ENCODE measurements around the gene MAD1L1. TPM values are rescaled to one million over a fixed set of nuclear protein-coding genes. Genes with fewer than 3 reads are reported as not detected.

MAD1L1 gene
- total and polyA plus RNA-seq, 2 donors (not counting 3 experiments of a cell fraction or from before 2014, with no cell fraction given): 34.1 to 42.3 TPM

GRCh38 chr7:2053395-2053794 lies 179.3 kb downstream of the MAD1L1 start:
- POLR2A ChIA-PET: no interaction called here
- H3K36me3 ChIP-seq (ENCODE audit: control insufficient read depth in 2 of 2, extremely low read depth in 1 of 2, insufficient read depth in 2 of 2, low read length in 2 of 2): no peaks in the 10 kb centered on the region
- no peak for FAIRE-seq
- no peak overlapping the region for H3K4me3 ChIP-seq (replicated peaks in 1 of 3; ENCODE audit: insufficient read depth in 1 of 3, low read depth in 1 of 3, low read length in 3 of 3)
- H3K4me1 ChIP-seq (ENCODE audit: control insufficient read depth, extremely low read depth, insufficient read depth, low read length): no peaks in the 10 kb centered on the region
- no peak overlapping the region for H3K27ac ChIP-seq (ENCODE audit: insufficient read depth, low read depth, low read length)
- no peaks in the 10 kb centered on the region for H3K9me1 ChIP-seq (replicated peaks; ENCODE audit: control insufficient read depth, extremely low read depth, insufficient read depth, low read length)
- CTCF ChIA-PET: interaction anchor here (1.0 kb wide), 1 partner anchor 12 kb away, joined by 4 read pairs; no protein-coding TSS in a partner anchor
- BruUV-seq (replicated peaks): no TSS peak
- no peak overlapping the region for H3K4me2 ChIP-seq (ENCODE audit: insufficient read depth, low read length)
- H4K20me1 ChIP-seq (replicated peaks; ENCODE audit: control insufficient read depth, extremely low read depth, insufficient read depth, low read length): no peaks in the 10 kb centered on the region
- intact Hi-C loops (cut with micrococcal nuclease): no loop called here
- no peaks in the 10 kb centered on the region for H3K9me3 ChIP-seq (replicated peaks; ENCODE audit: control insufficient read depth, insufficient read depth, low read length)
- TF ChIP-seq MAX (IDR thresholded peaks at IDR 0.05; ENCODE audit: insufficient read depth, insufficient read length) (no peak), GATA2 (IDR thresholded peaks at IDR 0.05; ENCODE audit: insufficient read depth, insufficient read length, low read depth, low read length) (no peak), POLR2A (IDR thresholded peaks at IDR 0.05; ENCODE audit: low read depth, low read length) (no peak), FOS (IDR thresholded peaks at IDR 0.05; ENCODE audit: borderline replicate concordance, insufficient read depth, low read length) (no peak), JUN (IDR thresholded peaks at IDR 0.05; ENCODE audit: borderline replicate concordance, insufficient read depth, insufficient read length, low read depth) (no peak), POLR2AphosphoS5 (IDR thresholded peaks at IDR 0.05; ENCODE audit: insufficient read depth, low read depth, low read length) (no peak)
- dilution Hi-C loops (cut with MboI; ENCODE audit: extremely low pct_ligation_motif_present, low sequenced_read_pairs): no loop called here
- DNase-seq (ENCODE audit: low read depth, low spot score): no peak
- no peak overlapping the region for H2AFZ ChIP-seq (ENCODE audit: low read depth, low read length)
- H3K79me2 ChIP-seq (ENCODE audit: control insufficient read depth, insufficient read depth, low read length): no peaks in the 10 kb centered on the region
- no peak overlapping the region for H3K9ac ChIP-seq (replicated peaks; ENCODE audit: extremely low read depth, insufficient read depth, low read length)
- H3K27me3 ChIP-seq (ENCODE audit: control insufficient read depth in 2 of 2, insufficient read depth in 2 of 2, low read length in 2 of 2): no peaks in the 10 kb centered on the region

- no peak overlapping the region for H3K9ac ChIP-seq (replicated peaks; ENCODE audit: extremely low read depth, insufficient read depth, low read length)
- no peak overlapping the region for H3K4me2 ChIP-seq (ENCODE audit: insufficient read depth, low read length)
- H3K79me2 ChIP-seq (ENCODE audit: control insufficient read depth, insufficient read depth, low read length): no peaks in the 10 kb centered on the region
- H3K9me3 ChIP-seq (replicated peaks; ENCODE audit: control insufficient read depth, insufficient read depth, low read length): no peaks in the 10 kb centered on the region
- H3K9me1 ChIP-seq (replicated peaks; ENCODE audit: control insufficient read depth, extremely low read depth, insufficient read depth, low read length): no peaks in the 10 kb centered on the region
- POLR2A ChIA-PET: no interaction called here
- no peak overlapping the region for H2AFZ ChIP-seq (ENCODE audit: low read depth, low read length)
- FAIRE-seq: no peak
- no peak for TF ChIP-seq MYC (IDR thresholded peaks at IDR 0.05; ENCODE audit: low read depth, low read length)
- TF ChIP-seq GATA2 (IDR thresholded peaks at IDR 0.05; ENCODE audit: insufficient read depth, insufficient read length, low read depth, low read length): no peak
- no peak for TF ChIP-seq POLR2AphosphoS5 (IDR thresholded peaks at IDR 0.05; ENCODE audit: insufficient read depth, low read depth, low read length)
- TF ChIP-seq FOS (IDR thresholded peaks at IDR 0.05; ENCODE audit: borderline replicate concordance, insufficient read depth, low read length): no peak
- TF ChIP-seq JUN (IDR thresholded peaks at IDR 0.05; ENCODE audit: borderline replicate concordance, insufficient read depth, insufficient read length, low read depth): no peak
- TF ChIP-seq MAX (IDR thresholded peaks at IDR 0.05; ENCODE audit: insufficient read depth, insufficient read length): no peak
- no peak for TF ChIP-seq POLR2A (IDR thresholded peaks at IDR 0.05; ENCODE audit: low read depth, low read length)
- no peak for TF ChIP-seq EZH2 (IDR thresholded peaks at IDR 0.05; ENCODE audit: borderline replicate concordance, low read depth, low read length, severe bottlenecking)
- TF ChIP-seq CTCF (IDR thresholded peaks at IDR 0.05; ENCODE audit: extremely low read depth in 1 of 2, insufficient read depth in 1 of 2, low read depth in 1 of 2, low read length in 2 of 2): no peak
- H4K20me1 ChIP-seq (replicated peaks; ENCODE audit: control insufficient read depth, extremely low read depth, insufficient read depth, low read length): no peaks in the 10 kb centered on the region
- intact Hi-C loops (cut with micrococcal nuclease): no loop called here
- H3K27me3 ChIP-seq (ENCODE audit: control insufficient read depth in 2 of 2, insufficient read depth in 2 of 2, low read length in 2 of 2): no peaks in the 10 kb centered on the region
- H3K36me3 ChIP-seq (ENCODE audit: control insufficient read depth in 2 of 2, extremely low read depth in 1 of 2, insufficient read depth in 2 of 2, low read length in 2 of 2): no peaks in the 10 kb centered on the region
- no TSS peak for BruUV-seq (replicated peaks)
- H3K4me1 ChIP-seq (ENCODE audit: control insufficient read depth, extremely low read depth, insufficient read depth, low read length): no peaks in the 10 kb centered on the region
- no peak overlapping the region for H3K27ac ChIP-seq (ENCODE audit: insufficient read depth, low read depth, low read length)
- CTCF ChIA-PET: interaction anchor here (1.0 kb wide), 1 partner anchor 13 kb away, joined by 4 read pairs; no protein-coding TSS in a partner anchor
- dilution Hi-C loops (cut with MboI; ENCODE audit: extremely low pct_ligation_motif_present, low sequenced_read_pairs): no loop called here
- no peak for DNase-seq (ENCODE audit: low read depth, low spot score)
- no peak overlapping the region for H3K4me3 ChIP-seq (replicated peaks in 1 of 3; ENCODE audit: insufficient read depth in 1 of 3, low read depth in 1 of 3, low read length in 3 of 3)
Observed at GRCh38 chr7:2052657-2053048, 180.1 kb downstream of the MAD1L1 start.
